ENCODE data around the gene SEPHS1.
A peak's percentile ranks its signal among the peaks of the same experiment; 100 is the strongest.
"Not testable (repeated sequence)": the region's sequence is repeated elsewhere in the genome, so short reads cannot be mapped to it uniquely, and the experiment has no call there.

SEPHS1 gene

GRCh38 chr10:13322615-13323148 lies 25.4 kb downstream of the SEPHS1 start:
- no peak for DNase-seq

- DNase-seq = no peak
These were observed 26.5 kb downstream of the SEPHS1 start for GRCh38 chr10:13321576-13321975.

GRCh38 chr10:13319166-13319565 lies 28.9 kb downstream of the SEPHS1 start:
- DNase-seq = no peak

- DNase-seq = no peak
These were observed 30.6 kb downstream of the SEPHS1 start for GRCh38 chr10:13317474-13317873.

- no peak for DNase-seq
These were observed 31.3 kb downstream of the SEPHS1 start for GRCh38 chr10:13316635-13317311.

- no peak for DNase-seq
These were observed 32.7 kb downstream of the SEPHS1 start for GRCh38 chr10:13315361-13315760.

GRCh38 chr10:13311177-13311575 lies 36.9 kb downstream of the SEPHS1 start:
- DNase-seq = no peak

- DNase-seq = no peak
These were observed 37.4 kb downstream of the SEPHS1 start for GRCh38 chr10:13310518-13311176.

- DNase-seq = no peak
These were observed 38.3 kb downstream of the SEPHS1 start for GRCh38 chr10:13309792-13310191.

GRCh38 chr10:13308096-13308495 lies 40.0 kb downstream of the SEPHS1 start:
- DNase-seq = no peak

- no peak for DNase-seq
These were observed 42.0 kb downstream of the SEPHS1 start for GRCh38 chr10:13306103-13306502.

GRCh38 chr10:13302821-13303555 lies 45.1 kb downstream of the SEPHS1 start:
- DNase-seq = no peak

GRCh38 chr10:13299437-13300287 lies 48.4 kb downstream of the SEPHS1 start, which contains the start of gene PHYH:
Gene PHYH, minus strand, starts transcription at chr10:13300064. Its CDS starts 22 bp downstream, at chr10:13300042.
- DNase-seq = peak; percentile 75

GRCh38 chr10:13298748-13299436 lies 49.2 kb downstream of the SEPHS1 start:
- no peak for DNase-seq

- no peak for DNase-seq
These were observed 51.6 kb downstream of the SEPHS1 start for GRCh38 chr10:13296476-13296875.

- DNase-seq = no peak
These were observed 53.3 kb downstream of the SEPHS1 start for GRCh38 chr10:13294784-13295183.

- DNase-seq = no peak
These were observed 56.0 kb downstream of the SEPHS1 start for GRCh38 chr10:13291821-13292773.

GRCh38 chr10:13291061-13291460 lies 57.0 kb downstream of the SEPHS1 start:
- DNase-seq = peak; percentile 63

- no peak for DNase-seq
These were observed 64.0 kb downstream of the SEPHS1 start for GRCh38 chr10:13284050-13284449.

- not testable (repeated sequence) for DNase-seq
These were observed 65.7 kb downstream of the SEPHS1 start for GRCh38 chr10:13282348-13282747.
